HepG2 (cell line): ENCODE measurements around the gene GPER1. TPM values are rescaled to one million over a fixed set of nuclear protein-coding genes. Genes with fewer than 3 reads are reported as not detected.
A peak's percentile ranks its signal among the peaks of the same experiment; 100 is the strongest.

Experiments used
- AKAP8 ChIP-seq: sonication (generic); formaldehyde crosslinking; IDR thresholded peaks from 2 replicates; pipeline ENCODE4 v1.5.1; 2020; ENCODE audit warnings: mild to moderate bottlenecking, missing genetic modification reagents
- EED ChIP-seq: sonication (generic); formaldehyde crosslinking; IDR thresholded peaks from 2 replicates; pipeline ENCODE4 v1.5.0; 2020; ENCODE audit warnings: mild to moderate bottlenecking, missing genetic modification reagents
- HBP1 ChIP-seq: IDR thresholded peaks from 2 replicates; pipeline ENCODE4 v1.6.1; 2016; ENCODE audit warnings: low read depth, control low read depth
- MTF2 ChIP-seq: sonication (generic); formaldehyde crosslinking; IDR thresholded peaks from 2 replicates; pipeline ENCODE4 v1.5.0; 2020; ENCODE audit warnings: missing genetic modification reagents, borderline replicate concordance
- PATZ1 ChIP-seq: sonication (generic); formaldehyde crosslinking; IDR thresholded peaks from 2 replicates; pipeline ENCODE4 v1.4.0; 2020; ENCODE audit warnings: missing genetic modification reagents
- SATB2 ChIP-seq: sonication (generic); formaldehyde crosslinking; IDR thresholded peaks from 2 replicates; pipeline ENCODE4 v1.5.0; 2020; ENCODE audit warnings: missing genetic modification reagents
- STAG1 ChIP-seq: sonication (generic); formaldehyde crosslinking; IDR thresholded peaks from 2 replicates; pipeline ENCODE4 v1.4.0; 2020; ENCODE audit warnings: missing genetic modification reagents
- TP53 ChIP-seq: sonication (generic); formaldehyde crosslinking; conservative IDR thresholded peaks from 2 replicates; pipeline ENCODE4 v1.4.0; 2020; ENCODE audit warnings: missing genetic modification reagents
- ZBTB33 ChIP-seq: sonication (generic); formaldehyde crosslinking; IDR thresholded peaks from 2 replicates; pipeline ENCODE4 v1.4.0; 2020; ENCODE audit warnings: missing genetic modification reagents
- ZEB1 ChIP-seq: IDR thresholded peaks from 2 replicates; pipeline ENCODE4 v1.6.1; 2012; ENCODE audit warnings: mild to moderate bottlenecking, low read depth, inconsistent platforms; ENCODE audit not compliant: insufficient replicate concordance
- ZNF256 ChIP-seq: sonication (generic); formaldehyde crosslinking; conservative IDR thresholded peaks from 2 replicates; pipeline ENCODE4 v1.4.0; 2020; ENCODE audit warnings: missing genetic modification reagents
- ZNF333 ChIP-seq: sonication (generic); formaldehyde crosslinking; IDR thresholded peaks from 2 replicates; pipeline ENCODE4 v1.4.0; 2020; ENCODE audit warnings: mild to moderate bottlenecking, missing genetic modification reagents, borderline replicate concordance
- ZNF503 ChIP-seq: sonication (generic); formaldehyde crosslinking; IDR thresholded peaks from 2 replicates; pipeline ENCODE4 v1.4.0; 2020; ENCODE audit warnings: missing genetic modification reagents
- ZNF577 ChIP-seq: sonication (generic); formaldehyde crosslinking; IDR thresholded peaks from 2 replicates; pipeline ENCODE4 v1.4.0; 2020; ENCODE audit warnings: mild to moderate bottlenecking, low read depth, missing genetic modification reagents, borderline replicate concordance
- ZNF75D ChIP-seq: sonication (generic); formaldehyde crosslinking; IDR thresholded peaks from 2 replicates; pipeline ENCODE4 v1.8.1; 2023; ENCODE audit warnings: missing genetic modification reagents, mild to moderate bottlenecking, borderline replicate concordance
- ZNF776 ChIP-seq: sonication (generic); formaldehyde crosslinking; IDR thresholded peaks from 2 replicates; pipeline ENCODE4 v1.4.0; 2020; ENCODE audit warnings: mild to moderate bottlenecking, missing genetic modification reagents
- polyA plus RNA-seq, 8 experiments: library from polyadenylated mRNA; depleted of rRNA in 3 of 8; stranded (reverse) in 7 of 8; unstranded in 1 of 8; fragments of >200 nt; fragmentation: Illumina TruSeq in 4 of 8; extraction: Trizol in 4 of 8; gene quantifications; 2 replicates each; pipeline versions ENCODE4 v1.2.1 to v1.2.3, GENCODE V29; 2011 to 2016; ENCODE audit warnings: low read depth in 4 of 8, missing spikeins in 1 of 8, mixed read lengths in 1 of 8; ENCODE audit not compliant: insufficient read depth in 1 of 8
- total RNA-seq, 5 experiments: library from RNA; depleted of rRNA; stranded (reverse); fragments of >200 nt; fragmentation: Illumina TruSeq; extraction: Trizol; gene quantifications; 2 replicates each; pipeline ENCODE4 v1.2.3, GENCODE V29; 2016; ENCODE audit warnings: low read depth in 1 of 5
- TF ChIP-seq, protein P1 (sequence below), 2 experiments: sonication (generic) in 1 of 2; formaldehyde crosslinking in 1 of 2; IDR thresholded peaks; 2 replicates each; pipeline versions ENCODE4 v1.5.1 to v1.6.1; 2011 to 2020; ENCODE audit warnings: borderline replicate concordance in 1 of 2, low read depth in 1 of 2, low read length in 1 of 2, mild to moderate bottlenecking in 1 of 2, missing genetic modification reagents in 1 of 2, moderate library complexity in 1 of 2

The GPER1 gene
- total and polyA plus RNA-seq, 2 of the 13 experiments (the other 11 are each of a cell fraction or from before 2014, with no cell fraction given), result 12.7 to 19.7 TPM

GRCh38 chr7:1065585-1066241 lies 22.2 kb upstream of the GPER1 start (continued):
- no peak for TF ChIP-seq HBP1 (CRISPR knock-in tag)
- peak; percentile 98 for TF ChIP-seq ZBTB33 (CRISPR knock-in tag)
- TF ChIP-seq ZNF776 (CRISPR knock-in tag), result no peak
- TF ChIP-seq MTF2, result no peak
- peak; percentile 55; the same call in 1 of the 2 replicates for TF ChIP-seq PATZ1 (CRISPR knock-in tag)
- TF ChIP-seq TP53 (CRISPR knock-in tag), result no peak
- peak; percentile 96 for TF ChIP-seq STAG1 (CRISPR knock-in tag)
- TF ChIP-seq EED (CRISPR knock-in tag), result no peak
- TF ChIP-seq ZNF333 (CRISPR knock-in tag), result no peak
- no peak for TF ChIP-seq ZNF503 (CRISPR knock-in tag)
- no peak for TF ChIP-seq AKAP8 (CRISPR knock-in tag)
- TF ChIP-seq, protein P1, sequence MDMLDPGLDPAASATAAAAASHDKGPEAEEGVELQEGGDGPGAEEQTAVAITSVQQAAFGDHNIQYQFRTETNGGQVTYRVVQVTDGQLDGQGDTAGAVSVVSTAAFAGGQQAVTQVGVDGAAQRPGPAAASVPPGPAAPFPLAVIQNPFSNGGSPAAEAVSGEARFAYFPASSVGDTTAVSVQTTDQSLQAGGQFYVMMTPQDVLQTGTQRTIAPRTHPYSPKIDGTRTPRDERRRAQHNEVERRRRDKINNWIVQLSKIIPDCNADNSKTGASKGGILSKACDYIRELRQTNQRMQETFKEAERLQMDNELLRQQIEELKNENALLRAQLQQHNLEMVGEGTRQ (IDR thresholded peaks at IDR 0.05; ENCODE audit: low read depth, low read length), result no peak
- TF ChIP-seq, protein P1 (CRISPR knock-in tag; IDR thresholded peaks at IDR 0.05; ENCODE audit: borderline replicate concordance), result no peak
- TF ChIP-seq ZNF75D (CRISPR knock-in tag), result no peak
- TF ChIP-seq ZNF577 (CRISPR knock-in tag), result no peak
- no peak for TF ChIP-seq SATB2 (CRISPR knock-in tag)
- no peak for TF ChIP-seq ZNF256
- no peak for TF ChIP-seq ZEB1
